ENCODE results near the gene CREB3.

DNA sequence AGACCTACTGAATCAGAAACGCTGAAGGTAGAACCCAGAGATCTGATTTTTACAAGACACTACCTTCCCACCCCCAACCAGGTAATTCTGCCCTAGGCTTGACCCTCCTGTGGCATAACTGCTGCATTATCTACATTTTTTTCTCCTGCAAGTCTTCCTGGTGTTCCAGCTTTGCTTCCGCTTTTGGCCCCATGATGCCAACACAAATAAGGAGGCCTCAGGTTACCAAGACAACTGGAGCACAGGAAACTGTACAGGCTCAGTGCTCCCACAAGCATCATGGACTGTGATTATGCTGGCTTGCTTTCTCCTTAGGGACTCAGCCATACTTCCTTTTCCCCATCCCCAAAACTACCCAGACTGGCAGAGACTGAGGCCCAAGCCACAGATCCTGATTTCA, 28.2 kb downstream of the CREB3 start:
- no peak for TF ChIP-seq POLR2AphosphoS5 (IDR thresholded peaks at IDR 0.05; ENCODE audit: low read depth, low read length)
- TF ChIP-seq SPI1 (IDR thresholded peaks at IDR 0.05; ENCODE audit: low read depth, low read length): no peak
- TF ChIP-seq POLR2A (IDR thresholded peaks at IDR 0.05; ENCODE audit: low read depth, low read length): no peak

All from GM12891 (cell line).